CD4-positive, alpha-beta T cell (primary cell): ENCODE data around the gene KIF7. TPM values are rescaled to one million over a fixed set of nuclear protein-coding genes. Genes with fewer than 3 reads are reported as not detected.

Experiments used
- ATAC-seq: fragments of 200-7000 bp; cut with Tn5 transposase; one replicate; pipeline ENCODE4 v1.10.0; 2022; ENCODE audit warnings: mild to moderate bottlenecking; ENCODE audit not compliant: poor library complexity
- CTCF ChIA-PET: fragments of 350-600 bp; sonication (Branson Sonifier 250); formaldehyde crosslinking; loops from one replicate; lab custom pipeline; 2021; ENCODE audit warnings: antibody characterized with exemption, inconsistent platforms; lab: Charles Lee
- POLR2A ChIA-PET: fragments of 350-600 bp; sonication (Branson Sonifier 250); formaldehyde crosslinking; loops from one replicate; lab custom pipeline; 2021; ENCODE audit warnings: antibody characterized with exemption, inconsistent platforms; lab: Charles Lee
- DNase-seq, 14 experiments: peaks; one replicate each; pipeline ENCODE4 v3.0.0-alpha.2; 2013 to 2020; ENCODE audit warnings: mixed read lengths in 2 of 14
- H3K27ac ChIP-seq, 2 donors: one replicate each; pipeline versions ENCODE4 v1.5.1 to v1.7.0; 2013; ENCODE audit warnings: low read length in 2 of 2, low read depth in 1 of 2, mild to moderate bottlenecking in 1 of 2
- H3K27me3 ChIP-seq, 2 experiments: 1 replicate in 1 of 2; 2 replicates in 1 of 2; pipeline versions ENCODE4 v1.6.1 to v1.7.0; 2013; ENCODE audit warnings: low read length in 2 of 2, control low read depth in 1 of 2, mild to moderate bottlenecking in 1 of 2, moderate library complexity in 1 of 2; ENCODE audit not compliant: insufficient read depth in 2 of 2, control insufficient read depth in 1 of 2
- H3K36me3 ChIP-seq: one replicate; pipeline ENCODE4 v1.6.1; 2013; ENCODE audit warnings: low read length, control low read depth; ENCODE audit not compliant: insufficient read depth
- H3K4me1 ChIP-seq: one replicate; pipeline ENCODE4 v1.6.1; 2013; ENCODE audit warnings: low read length, control low read depth; ENCODE audit not compliant: insufficient read depth
- H3K4me3 ChIP-seq: one replicate; pipeline ENCODE4 v1.5.1; 2013; ENCODE audit warnings: mild to moderate bottlenecking, low read length, moderate library complexity
- H3K9me3 ChIP-seq, 2 experiments: 1 replicate in 1 of 2; 2 replicates in 1 of 2; pipeline versions ENCODE4 v1.6.1 to v1.7.0; 2013; ENCODE audit warnings: low read length in 2 of 2, mild to moderate bottlenecking in 2 of 2, control low read depth in 1 of 2, moderate library complexity in 1 of 2; ENCODE audit not compliant: control insufficient read depth in 1 of 2, insufficient read depth in 1 of 2
- H3K27ac Mint-ChIP-seq: one replicate; pipeline ENCODE4 v1.8.0; 2020; ENCODE audit warnings: mixed read lengths
- H3K27me3 Mint-ChIP-seq: one replicate; pipeline ENCODE4 v1.8.0; 2021; ENCODE audit warnings: mixed read lengths
- H3K36me3 Mint-ChIP-seq: one replicate; pipeline ENCODE4 v1.8.0; 2021; ENCODE audit warnings: low read depth, mixed read lengths
- H3K4me1 Mint-ChIP-seq: one replicate; pipeline ENCODE4 v1.8.0; 2021; ENCODE audit warnings: low read depth, mixed read lengths
- H3K4me3 Mint-ChIP-seq: one replicate; pipeline ENCODE4 v1.8.0; 2020; ENCODE audit warnings: mild to moderate bottlenecking, mixed read lengths
- H3K9me3 Mint-ChIP-seq: one replicate; pipeline ENCODE4 v1.8.0; 2020; ENCODE audit warnings: mixed read lengths
- intact Hi-C, 2 experiments: fragments of 100-400 bp; cut with DNase I in 1 of 2; cut with micrococcal nuclease in 1 of 2; formaldehyde crosslinking; loops; one replicate each; pipeline versions ENCODE4 v1.15.1 to v1.9.0; 2023 to 2025; cut with DNase I, micrococcal nuclease
- total RNA-seq, 174 experiments: library from RNA in 2 of 174; stranded (reverse) in 2 of 174; gene quantifications; one replicate each; pipeline ENCODE4 v1.2.3 and lab custom pipeline; 2021 to 2026
- TF ChIP-seq, protein P1 (sequence below): fragments of 200-600 bp; IDR thresholded peaks from one replicate; pipeline ENCODE4 v1.8.0; 2022; ENCODE audit warnings: antibody characterized with exemption, mild to moderate bottlenecking

Gene KIF7
- total RNA-seq, 2 experiments from 2014 or later = 0.08 to 0.20 TPM

- H3K4me1 ChIP-seq = no peaks in the 10 kb centered on the region
- intact Hi-C loops = no loop called here
- CTCF ChIA-PET = no interaction called here
Measured at GRCh38 chr15:89679212-89679611, 23.9 kb upstream of the KIF7 start, which contains the start of gene PLIN1. TSS of gene PLIN1 (minus strand) at chr15:89679367. CDS start at chr15:89677489, 1,878 bp downstream.

DNA sequence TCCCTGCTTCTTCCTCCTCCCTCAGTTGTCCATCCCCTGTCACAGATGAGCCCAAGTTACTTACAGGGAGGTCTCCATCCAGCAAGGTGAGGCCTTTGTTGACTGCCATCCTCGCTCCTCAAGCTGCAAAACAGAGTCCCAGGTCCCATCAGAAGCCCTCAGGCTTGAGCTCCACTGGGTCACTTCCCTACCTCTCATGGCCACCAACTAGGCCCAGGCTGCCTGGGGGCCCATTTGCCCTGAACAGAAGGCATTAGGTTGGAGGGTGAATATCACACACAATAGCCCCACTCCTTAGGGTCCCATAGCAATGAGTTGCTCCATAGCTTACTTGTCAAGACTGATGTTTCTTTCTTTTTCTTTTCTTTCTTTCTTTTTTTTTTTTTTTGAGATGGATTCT, 22.1 kb upstream of the KIF7 start:
- H3K4me1 ChIP-seq = no peaks in the 10 kb centered on the region
- H3K4me1 Mint-ChIP-seq = no peaks in the 10 kb centered on the region
- H3K9me3 Mint-ChIP-seq = no peaks in the 10 kb centered on the region
- H3K9me3 ChIP-seq = peaks cover 0 to 5% of the 10 kb centered on the region in 2 experiments
- no peaks in the 10 kb centered on the region for H3K27me3 Mint-ChIP-seq
- DNase-seq = no peak
- TF ChIP-seq, protein P1, sequence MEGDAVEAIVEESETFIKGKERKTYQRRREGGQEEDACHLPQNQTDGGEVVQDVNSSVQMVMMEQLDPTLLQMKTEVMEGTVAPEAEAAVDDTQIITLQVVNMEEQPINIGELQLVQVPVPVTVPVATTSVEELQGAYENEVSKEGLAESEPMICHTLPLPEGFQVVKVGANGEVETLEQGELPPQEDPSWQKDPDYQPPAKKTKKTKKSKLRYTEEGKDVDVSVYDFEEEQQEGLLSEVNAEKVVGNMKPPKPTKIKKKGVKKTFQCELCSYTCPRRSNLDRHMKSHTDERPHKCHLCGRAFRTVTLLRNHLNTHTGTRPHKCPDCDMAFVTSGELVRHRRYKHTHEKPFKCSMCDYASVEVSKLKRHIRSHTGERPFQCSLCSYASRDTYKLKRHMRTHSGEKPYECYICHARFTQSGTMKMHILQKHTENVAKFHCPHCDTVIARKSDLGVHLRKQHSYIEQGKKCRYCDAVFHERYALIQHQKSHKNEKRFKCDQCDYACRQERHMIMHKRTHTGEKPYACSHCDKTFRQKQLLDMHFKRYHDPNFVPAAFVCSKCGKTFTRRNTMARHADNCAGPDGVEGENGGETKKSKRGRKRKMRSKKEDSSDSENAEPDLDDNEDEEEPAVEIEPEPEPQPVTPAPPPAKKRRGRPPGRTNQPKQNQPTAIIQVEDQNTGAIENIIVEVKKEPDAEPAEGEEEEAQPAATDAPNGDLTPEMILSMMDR = no peak
- no peak overlapping the region for H3K27ac Mint-ChIP-seq
- H3K36me3 Mint-ChIP-seq = no peaks in the 10 kb centered on the region
- H3K27ac ChIP-seq = no peak overlapping the region
- ATAC-seq = no peak
- no peak overlapping the region for H3K4me3 ChIP-seq
- H3K36me3 ChIP-seq = no peaks in the 10 kb centered on the region
- intact Hi-C loops = no loop called here
- no peak overlapping the region for H3K4me3 Mint-ChIP-seq
- ChIA-PET POLR2A (no interaction called here), CTCF (no interaction called here)
- H3K27me3 ChIP-seq = no peaks in the 10 kb centered on the region

More at GRCh38 chr15:89679212-89679611, 23.9 kb upstream of the KIF7 start, which contains the start of gene PLIN1:
- Mint-ChIP-seq H3K9me3 (no peaks in the 10 kb centered on the region), H3K36me3 (peaks cover 5% of the 10 kb centered on the region), H3K4me3 (no peak within 1 kb of the TSS), H3K27me3 (no peaks in the 10 kb centered on the region), H3K27ac (no peak within 1 kb of the TSS), H3K4me1 (no peaks in the 10 kb centered on the region)
- Histone ChIP-seq H3K27me3 (no peaks in the 10 kb centered on the region), H3K27ac (no peak within 1 kb of the TSS), H3K36me3 (no peaks in the 10 kb centered on the region), H3K9me3 (no peaks in the 10 kb centered on the region), H3K4me3 (no peak within 1 kb of the TSS)
- no peak for DNase-seq
- no peak for ATAC-seq
- TF ChIP-seq, protein P1 = no peak
- POLR2A ChIA-PET = no interaction called here

- no peak overlapping the region for H3K27ac Mint-ChIP-seq
- H3K4me3 ChIP-seq = no peak overlapping the region
- no peaks in the 10 kb centered on the region for H3K9me3 Mint-ChIP-seq
- H3K4me1 ChIP-seq = no peaks in the 10 kb centered on the region
- peaks cover 0 to 5% of the 10 kb centered on the region in 2 experiments for H3K9me3 ChIP-seq
- H3K4me1 Mint-ChIP-seq = no peaks in the 10 kb centered on the region
- ATAC-seq (no peak), DNase-seq (no peak)
- H3K27me3 ChIP-seq = no peaks in the 10 kb centered on the region
- ChIA-PET POLR2A (no interaction called here), CTCF (no interaction called here)
- TF ChIP-seq, protein P1 = no peak
- no peaks in the 10 kb centered on the region for H3K27me3 Mint-ChIP-seq
- intact Hi-C loops = no loop called here
- H3K4me3 Mint-ChIP-seq = no peak overlapping the region
- no peaks in the 10 kb centered on the region for H3K36me3 ChIP-seq
- H3K36me3 Mint-ChIP-seq = no peaks in the 10 kb centered on the region
- H3K27ac ChIP-seq = no peak overlapping the region
Measured at GRCh38 chr15:89675606-89676005, 20.3 kb upstream of the KIF7 start.
